Heart right ventricle (tissue), 16 donors: ENCODE results near the gene BCORL1. TPM values are rescaled to one million over a fixed set of nuclear protein-coding genes. Genes with fewer than 3 reads are reported as not detected.

Experiments used
- ATAC-seq, 8 donors: fragments of 200-7000 bp; cut with Tn5 transposase; one replicate each; pipeline ENCODE4 v1.9.1; 2020; ENCODE audit warnings: mild to moderate bottlenecking in 8 of 8, moderate library complexity in 8 of 8, moderate number of reproducible peaks in 1 of 8
- DNase-seq, 2 donors: peaks; one replicate each; pipeline ENCODE4 v3.0.0-alpha.2; 2020
- H3K27ac ChIP-seq, 10 donors: fragments of 200-600 bp; sonication (generic) in 2 of 10; one replicate each; pipeline versions ENCODE4 v1.5.0 to v1.8.0; 2020 to 2022; ENCODE audit warnings: mild to moderate bottlenecking in 3 of 10
- H3K27me3 ChIP-seq, 7 donors: fragments of 200-600 bp; one replicate each; pipeline ENCODE4 v1.8.0; 2021 to 2022; ENCODE audit warnings: mild to moderate bottlenecking in 2 of 7
- H3K36me3 ChIP-seq, 9 donors: fragments of 200-600 bp; sonication (generic) in 1 of 9; one replicate each; pipeline versions ENCODE4 v1.5.0 to v1.8.0; 2020 to 2022; ENCODE audit warnings: mild to moderate bottlenecking in 2 of 9
- H3K4me1 ChIP-seq, 9 donors: fragments of 200-600 bp; sonication (generic) in 1 of 9; one replicate each; pipeline versions ENCODE4 v1.5.0 to v1.8.0; 2020 to 2022; ENCODE audit warnings: mild to moderate bottlenecking in 4 of 9
- H3K4me3 ChIP-seq, 10 donors: fragments of 200-600 bp; sonication (generic) in 2 of 10; one replicate each; pipeline versions ENCODE4 v1.5.0 to v1.8.0; 2020 to 2022; ENCODE audit warnings: mild to moderate bottlenecking in 7 of 10, moderate library complexity in 2 of 10
- H3K9me3 ChIP-seq, 11 donors: fragments of 200-600 bp in 10 of 11; sonication (generic) in 2 of 11; one replicate each; pipeline versions ENCODE4 v1.5.0 to v1.8.0; 2013 to 2022; ENCODE audit warnings: mild to moderate bottlenecking in 2 of 11, control low read depth in 1 of 11, moderate library complexity in 1 of 11
- CTCF ChIP-seq, 9 donors: fragments of 200-600 bp; sonication (generic) in 2 of 9; IDR thresholded peaks; one replicate each; pipeline versions ENCODE4 v1.5.0 to v1.8.0; 2021 to 2022; ENCODE audit warnings: antibody characterized with exemption in 9 of 9, mild to moderate bottlenecking in 5 of 9, moderate library complexity in 1 of 9
- WGBS, 2 donors: extraction: QIAGEN DNeasy Blood & Tissue Kit; methylation state at CpG; one replicate each; pipeline ENCODE4 v1.1.7; 2013; ENCODE audit warnings: inconsistent platforms in 1 of 2; 5-methylcytosine and 5-hydroxymethylcytosine counted together
- intact Hi-C, 10 donors: fragments of 100-400 bp; cut with DNase I; formaldehyde crosslinking; loops; one replicate each; pipeline versions ENCODE4 v1.11.1 to v1.14.2; 2022
- polyA plus RNA-seq, 2 donors: library from polyadenylated mRNA; stranded (reverse); fragments of 200-250 nt; gene quantifications; one replicate each; pipeline ENCODE4 v1.2.3, GENCODE V29; 2013
- total RNA-seq, 10 donors: library from RNA; stranded (reverse); fragmentation: NEBNext Ultra II Directional in 3 of 10; extraction: Animal tissue kit (Norgen Biotek cat#: 25700) in 3 of 10; gene quantifications; one replicate each; pipeline versions ENCODE4 v1.2.1 to v1.2.4, GENCODE V29; 2021 to 2023
- donor health status: Arrhythmogenic right ventricular cardiomyopathy.
- donor health status: ischemic (EF 13 %, LVEDD 7.1; RV severe dilation, severe dysfunction).
- donor health status: healthy with polysubstance abuse.
- donor health status: DM: no; HTN: yes; CAD: no.
- donor health status: DM: no; HTN: no; CAD: no.
- donor health status: ischemic (EF 25% LVEDD 6.9; RV normal size, moderate dysfunction).
- donor health status: ischemic (EF 25% LVEDD 5.7; RV mildly dilated, moderate dysfunction).
- donor health status: healthy.
- donor health status: DM: yes; HTN: yes; CAD: no.
- donor health status: Ischemic cardiomyopathy.
- donor health status: ischemic (EF 35%, LVEDD 5.7; RV mildly dilated, moderate dysfunction).
- donor health status: nonischemic (EF 11% LVEDD 7.7; RV severe dilation, severe dysfunction).
- donor health status: DM: yes; HTN: yes; CAD: no.
- donor health status: PGD.
- donor health status: ischemic (EF 29% LVEDD 5.4; RV normal size, mild dysfunction).
- donor health status: nonischemic (EF 23%, LVEDD 6.1; RV moderate dilation, normal function).

BCORL1 gene
- total and polyA plus RNA-seq, 12 donors, result 2.1 to 12.8 (median 7.8) TPM

GRCh38 chrX:130024127-130024526 lies 41.7 kb downstream of the BCORL1 start:
- Histone ChIP-seq H3K9me3 (no peaks in the 10 kb centered on the region), H3K27me3 (no peaks in the 10 kb centered on the region), H3K4me3 (no peak overlapping the region), H3K36me3 (peaks cover 0 to 68% (median 0%) of the 10 kb centered on the region in 9 donors), H3K27ac (peak overlapping the region in 2 of 10 donors; percentile 46 to 54), H3K4me1 (peaks cover 0 to 28% (median 7%) of the 10 kb centered on the region in 9 donors)
- peak; percentile 75 to 79 for DNase-seq
- 30 to 39% methylated on average over 9 of the region's 9 CpGs for WGBS, 2 donors
- peak; percentile 86 to 98 (median 95) for ATAC-seq
- intact Hi-C loops, result loop anchor here in 5 of 10 donors (5.0 to 10.0 kb wide), 3 partner anchors 42 to 419 kb away; partner anchors contain the start of gene BCORL1 (in 2 of the 5)
- no peak for TF ChIP-seq CTCF (IDR thresholded peaks at IDR 0.05)

- TF ChIP-seq CTCF (IDR thresholded peaks at IDR 0.05), result no peak
- H3K9me3 ChIP-seq, result no peaks in the 10 kb centered on the region
- no peak for DNase-seq
- peaks cover 0 to 17% (median 0%) of the 10 kb centered on the region in 9 donors for H3K4me1 ChIP-seq
- peaks cover 0 to 79% (median 0%) of the 10 kb centered on the region in 9 donors for H3K36me3 ChIP-seq
- no peaks in the 10 kb centered on the region for H3K27me3 ChIP-seq
- no peak overlapping the region for H3K27ac ChIP-seq
- WGBS, 2 donors, result 73 to 86% methylated on average over 17 to 19 of the region's 19 CpGs
- no peak for ATAC-seq
- intact Hi-C loops, result loop anchor here in 8 of 10 donors (5.0 to 10.0 kb wide), 4 partner anchors 43 to 420 kb away; partner anchors contain the start of gene BCORL1 (in 1 of the 8)
- no peak overlapping the region for H3K4me3 ChIP-seq
These were observed 42.8 kb downstream of the BCORL1 start for GRCh38 chrX:130025256-130025655.

- Histone ChIP-seq H3K4me3 (no peak overlapping the region), H3K36me3 (peaks cover 0 to 79% (median 0%) of the 10 kb centered on the region in 9 donors), H3K4me1 (peaks cover 0 to 12% (median 0%) of the 10 kb centered on the region in 9 donors), H3K27me3 (no peaks in the 10 kb centered on the region), H3K27ac (no peak overlapping the region), H3K9me3 (no peaks in the 10 kb centered on the region)
- 90 to 95% methylated on average over 4 of the region's 4 CpGs for WGBS, 2 donors
- no peak for TF ChIP-seq CTCF (IDR thresholded peaks at IDR 0.05)
- intact Hi-C loops, result loop anchor here in 8 of 10 donors (5.0 to 10.0 kb wide), 4 partner anchors 45 to 423 kb away; partner anchors contain the start of gene BCORL1 (in 1 of the 8)
- no peak for ATAC-seq
- DNase-seq, result no peak
These were observed 45.1 kb downstream of the BCORL1 start for GRCh38 chrX:130027569-130027968.

GRCh38 chrX:130028196-130028595 lies 45.8 kb downstream of the BCORL1 start:
- Histone ChIP-seq H3K9me3 (no peaks in the 10 kb centered on the region), H3K4me3 (no peak overlapping the region), H3K4me1 (peaks cover 0 to 12% (median 0%) of the 10 kb centered on the region in 9 donors), H3K27ac (no peak overlapping the region), H3K36me3 (peaks cover 0 to 79% (median 0%) of the 10 kb centered on the region in 9 donors), H3K27me3 (no peaks in the 10 kb centered on the region)
- ATAC-seq, result no peak
- intact Hi-C loops, result loop anchor here in 8 of 10 donors (2.0 to 10.0 kb wide), 5 partner anchors 46 to 423 kb away; partner anchors contain the start of gene BCORL1 (in 1 of the 8)
- peak; percentile 38 to 80 (median 67) for TF ChIP-seq CTCF (IDR thresholded peaks at IDR 0.05)
- DNase-seq, result peak; percentile 12 to 34
- 62 to 67% methylated on average over 5 of the region's 5 CpGs for WGBS, 2 donors
